ENCODE measurements around the gene CASP6.

- TF ChIP-seq POLR2AphosphoS5 (IDR thresholded peaks at IDR 0.05; ENCODE audit: low read depth, low read length) (no peak), POLR2A (IDR thresholded peaks at IDR 0.05; ENCODE audit: low read depth, low read length) (no peak)
These were observed 11.8 kb downstream of the CASP6 start for GRCh38 chr4:109691411-109691920.

Data from GM12892 (cell line).